Measurements from ENCODE around the gene CDK5RAP3. TPM values are rescaled to one million over a fixed set of nuclear protein-coding genes. Genes with fewer than 3 reads are reported as not detected.
A peak's percentile ranks its signal among the peaks of the same experiment; 100 is the strongest.

The CDK5RAP3 gene
- total RNA-seq, 1 donor from 2014 or later, result 301 TPM

DNA sequence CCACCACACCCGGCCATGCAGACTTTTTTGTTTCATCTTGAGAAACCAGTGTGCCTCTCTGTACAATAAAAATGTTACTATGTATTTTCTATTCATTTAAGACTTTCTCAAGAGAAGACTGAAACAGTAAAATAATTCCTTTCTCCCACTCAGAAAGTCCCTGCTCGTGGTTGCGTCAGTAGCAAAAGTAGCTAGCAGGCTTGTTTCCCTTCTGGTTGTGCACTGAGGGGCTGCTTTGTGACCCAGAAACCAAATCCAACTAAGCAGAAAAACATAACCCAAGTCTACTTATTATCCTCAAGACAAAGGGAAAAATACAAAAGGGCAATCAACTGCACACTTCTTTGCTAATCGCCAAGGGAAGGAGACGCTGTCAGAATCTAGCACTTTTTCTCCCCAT is 33.0 kb upstream of the CDK5RAP3 start:
- Mint-ChIP-seq H3K27ac (ENCODE audit: unreplicated experiment) (no peak overlapping the region), H3K36me3 (ENCODE audit: low read depth) (peaks cover under 1% of the 10 kb centered on the region), H3K27me3 (ENCODE audit: low read depth) (peaks cover 11% of the 10 kb centered on the region), H3K9me3 (peaks cover 4% of the 10 kb centered on the region), H3K4me1 (peaks cover 15% of the 10 kb centered on the region), H3K4me3 (no peak overlapping the region)
- TF ChIP-seq, protein P1, sequence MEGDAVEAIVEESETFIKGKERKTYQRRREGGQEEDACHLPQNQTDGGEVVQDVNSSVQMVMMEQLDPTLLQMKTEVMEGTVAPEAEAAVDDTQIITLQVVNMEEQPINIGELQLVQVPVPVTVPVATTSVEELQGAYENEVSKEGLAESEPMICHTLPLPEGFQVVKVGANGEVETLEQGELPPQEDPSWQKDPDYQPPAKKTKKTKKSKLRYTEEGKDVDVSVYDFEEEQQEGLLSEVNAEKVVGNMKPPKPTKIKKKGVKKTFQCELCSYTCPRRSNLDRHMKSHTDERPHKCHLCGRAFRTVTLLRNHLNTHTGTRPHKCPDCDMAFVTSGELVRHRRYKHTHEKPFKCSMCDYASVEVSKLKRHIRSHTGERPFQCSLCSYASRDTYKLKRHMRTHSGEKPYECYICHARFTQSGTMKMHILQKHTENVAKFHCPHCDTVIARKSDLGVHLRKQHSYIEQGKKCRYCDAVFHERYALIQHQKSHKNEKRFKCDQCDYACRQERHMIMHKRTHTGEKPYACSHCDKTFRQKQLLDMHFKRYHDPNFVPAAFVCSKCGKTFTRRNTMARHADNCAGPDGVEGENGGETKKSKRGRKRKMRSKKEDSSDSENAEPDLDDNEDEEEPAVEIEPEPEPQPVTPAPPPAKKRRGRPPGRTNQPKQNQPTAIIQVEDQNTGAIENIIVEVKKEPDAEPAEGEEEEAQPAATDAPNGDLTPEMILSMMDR (conservative IDR thresholded peaks at IDR 0.05), result no peak
- no peak for DNase-seq (ENCODE audit: low read depth, low spot score)

DNA sequence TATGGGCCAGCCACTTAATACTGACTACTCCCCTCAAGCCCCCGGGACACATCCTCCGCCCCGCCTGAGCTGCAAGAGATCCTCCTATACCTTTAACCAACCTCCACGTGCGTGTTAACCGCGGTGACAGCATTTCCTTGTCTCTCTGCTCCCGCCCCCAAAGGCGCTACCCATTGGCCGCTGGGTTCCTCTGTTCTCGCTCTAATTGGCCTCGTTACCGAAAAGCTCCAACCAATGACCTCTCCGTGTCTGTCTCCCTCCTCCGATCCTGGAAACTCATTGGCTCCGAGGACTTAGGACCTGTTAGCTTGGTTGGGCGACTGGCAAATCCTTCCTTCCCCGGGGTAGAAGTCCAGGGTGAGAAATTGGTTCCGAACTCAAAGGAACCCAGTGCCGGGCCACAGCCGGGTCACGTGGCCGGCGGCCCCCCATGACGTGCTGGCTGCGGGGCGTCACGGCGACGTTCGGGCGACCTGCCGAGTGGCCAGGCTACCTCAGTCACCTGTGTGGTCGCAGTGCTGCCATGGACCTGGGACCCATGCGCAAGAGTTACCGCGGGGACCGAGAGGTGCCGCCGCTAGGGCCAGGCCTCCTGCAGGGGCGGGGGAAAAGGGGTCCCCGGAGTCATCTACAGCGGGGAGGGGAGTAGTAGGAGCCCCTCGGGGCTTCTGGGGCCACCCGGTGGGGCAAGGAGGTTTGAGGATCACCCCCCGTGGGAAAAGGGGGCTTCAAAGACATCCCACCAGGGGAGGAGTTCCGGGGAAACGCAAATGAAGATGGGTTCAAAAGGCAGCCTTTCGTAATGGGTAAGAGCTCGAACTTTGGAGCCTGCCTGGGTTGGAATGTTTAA is 29.4 kb upstream of the CDK5RAP3 start, which contains the start of gene PNPO:
TSS of gene PNPO (plus strand) at position 326 of the 850 bp plus-strand sequence. CDS start at position 431, 105 bp downstream.
- peak within 1 kb of the TSS; percentile 73 for H3K4me3 Mint-ChIP-seq
- H3K27me3 Mint-ChIP-seq (ENCODE audit: low read depth), result peaks cover 11% of the 10 kb centered on the region
- H3K9me3 Mint-ChIP-seq, result peaks cover 4% of the 10 kb centered on the region
- no peak within 1 kb of the TSS for H3K27ac Mint-ChIP-seq (ENCODE audit: unreplicated experiment)
- DNase-seq (ENCODE audit: low read depth, low spot score), result peak; percentile 56
- H3K36me3 Mint-ChIP-seq (ENCODE audit: low read depth), result no peaks in the 10 kb centered on the region
- TF ChIP-seq, protein P1 (conservative IDR thresholded peaks at IDR 0.05), result no peak
- H3K4me1 Mint-ChIP-seq, result peaks cover 15% of the 10 kb centered on the region

DNA sequence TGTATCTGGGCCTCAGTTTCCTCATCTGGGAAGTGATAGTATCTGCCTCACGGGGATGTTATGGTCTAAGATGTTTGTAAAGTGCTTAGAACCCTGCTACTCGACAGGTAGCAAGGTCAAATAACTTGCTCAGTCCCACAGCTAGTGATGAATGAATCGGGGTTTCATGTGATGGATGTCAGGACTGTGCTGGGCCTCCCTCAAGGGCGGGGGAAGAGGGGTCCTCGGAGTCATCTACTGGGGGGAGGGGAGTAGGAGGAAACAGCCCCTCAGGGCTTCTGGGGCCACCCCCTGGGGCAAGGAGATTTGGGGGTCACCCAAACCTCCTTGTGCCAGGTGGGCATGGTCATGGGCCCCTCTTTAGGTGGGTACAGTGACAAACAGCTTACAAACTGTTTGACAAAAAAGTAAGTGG is 28.8 kb upstream of the CDK5RAP3 start:
- DNase-seq (ENCODE audit: low read depth, low spot score), result no peak
- TF ChIP-seq, protein P1 (conservative IDR thresholded peaks at IDR 0.05), result no peak
- H3K4me1 Mint-ChIP-seq, result peaks cover 15% of the 10 kb centered on the region
- peaks cover 4% of the 10 kb centered on the region for H3K9me3 Mint-ChIP-seq
- no peaks in the 10 kb centered on the region for H3K36me3 Mint-ChIP-seq (ENCODE audit: low read depth)
- H3K27me3 Mint-ChIP-seq (ENCODE audit: low read depth), result peaks cover 11% of the 10 kb centered on the region
- H3K27ac Mint-ChIP-seq (ENCODE audit: unreplicated experiment), result no peak overlapping the region
- H3K4me3 Mint-ChIP-seq, result peak overlapping the region; percentile 73

DNA sequence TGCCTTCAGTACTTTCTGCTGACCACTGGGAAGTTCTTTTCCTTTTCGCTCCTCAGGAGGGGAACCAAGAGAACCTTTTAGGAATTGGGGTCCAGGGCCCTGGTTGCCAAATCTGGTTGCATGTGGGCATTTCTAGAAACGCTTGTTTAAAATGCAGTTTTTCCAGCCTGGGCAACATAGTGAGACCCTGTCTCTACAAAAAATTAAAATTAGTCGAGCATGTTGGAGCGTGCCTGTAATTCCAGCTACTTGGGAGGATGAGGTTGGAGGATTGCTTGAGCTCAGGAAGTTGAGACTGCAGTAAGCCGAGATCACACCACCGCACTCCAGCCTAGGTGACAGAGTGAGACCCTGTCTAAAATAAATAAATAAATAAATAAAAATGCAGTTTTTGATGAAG is 28.3 kb upstream of the CDK5RAP3 start:
- Mint-ChIP-seq H3K27ac (ENCODE audit: unreplicated experiment) (no peak overlapping the region), H3K4me3 (no peak overlapping the region), H3K27me3 (ENCODE audit: low read depth) (peaks cover 11% of the 10 kb centered on the region), H3K4me1 (peaks cover 15% of the 10 kb centered on the region), H3K36me3 (ENCODE audit: low read depth) (no peaks in the 10 kb centered on the region), H3K9me3 (peaks cover 4% of the 10 kb centered on the region)
- DNase-seq (ENCODE audit: low read depth, low spot score), result no peak
- TF ChIP-seq, protein P1 (conservative IDR thresholded peaks at IDR 0.05), result no peak

DNA sequence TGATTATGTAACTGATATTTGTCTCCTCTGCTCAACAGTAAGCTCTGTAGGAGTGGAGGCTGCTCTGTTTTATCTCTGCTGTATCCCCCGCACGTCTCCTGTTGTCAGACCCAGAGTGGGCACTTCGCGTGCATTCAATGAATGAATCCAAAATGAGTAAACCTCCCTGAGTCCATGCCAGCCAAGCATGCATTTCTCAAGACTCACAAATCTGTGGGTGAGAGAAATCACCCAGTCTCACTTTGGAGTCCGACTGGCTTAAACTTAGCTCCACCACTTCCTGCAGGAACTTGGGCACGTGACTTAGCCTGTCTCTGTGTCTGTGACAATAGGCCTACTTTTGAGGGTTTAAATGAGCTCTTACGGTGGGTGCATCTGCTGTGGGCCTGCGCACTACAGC is 25.8 kb upstream of the CDK5RAP3 start:
- TF ChIP-seq, protein P1 (conservative IDR thresholded peaks at IDR 0.05), result no peak
- H3K9me3 Mint-ChIP-seq, result peaks cover 4% of the 10 kb centered on the region
- no peaks in the 10 kb centered on the region for H3K36me3 Mint-ChIP-seq (ENCODE audit: low read depth)
- no peak for DNase-seq (ENCODE audit: low read depth, low spot score)
- peak overlapping the region; percentile 2 for H3K27ac Mint-ChIP-seq (ENCODE audit: unreplicated experiment)
- H3K27me3 Mint-ChIP-seq (ENCODE audit: low read depth), result peaks cover 11% of the 10 kb centered on the region
- H3K4me3 Mint-ChIP-seq, result no peak overlapping the region
- H3K4me1 Mint-ChIP-seq, result peaks cover 24% of the 10 kb centered on the region

Measured in neural crest cell (in vitro differentiated cells).